ENCODE results near the gene CTNND2.

CTNND2 gene

GRCh38 chr5:11602298-11602697 is 301.9 kb downstream of the CTNND2 start:
- DNase-seq (ENCODE audit: low read depth in 4 of 4, low spot score in 1 of 4) = no peak

GRCh38 chr5:11599499-11599898 is 304.7 kb downstream of the CTNND2 start:
- no peak for DNase-seq (ENCODE audit: low read depth in 4 of 4, low spot score in 1 of 4)

GRCh38 chr5:11596657-11597071 is 307.6 kb downstream of the CTNND2 start:
- no peak for DNase-seq (ENCODE audit: low read depth in 4 of 4, low spot score in 1 of 4)

GRCh38 chr5:11596185-11596584 is 308.1 kb downstream of the CTNND2 start:
- DNase-seq (ENCODE audit: low read depth in 4 of 4, low spot score in 1 of 4) = no peak

- no peak for DNase-seq (ENCODE audit: low read depth in 4 of 4, low spot score in 1 of 4)
Observed at GRCh38 chr5:11595045-11595444, 309.2 kb downstream of the CTNND2 start.

- no peak for DNase-seq (ENCODE audit: low read depth in 4 of 4, low spot score in 1 of 4)
Observed at GRCh38 chr5:11594021-11594420, 310.2 kb downstream of the CTNND2 start.

- no peak for DNase-seq (ENCODE audit: low read depth in 4 of 4, low spot score in 1 of 4)
Observed at GRCh38 chr5:11590475-11590874, 313.8 kb downstream of the CTNND2 start.

- no peak for DNase-seq (ENCODE audit: low read depth in 4 of 4, low spot score in 1 of 4)
Observed at GRCh38 chr5:11588803-11589202, 315.4 kb downstream of the CTNND2 start.

GRCh38 chr5:11584017-11584416 is 320.2 kb downstream of the CTNND2 start:
- DNase-seq (ENCODE audit: low read depth in 4 of 4, low spot score in 1 of 4) = no peak

GRCh38 chr5:11579351-11579750 is 324.9 kb downstream of the CTNND2 start:
- DNase-seq (ENCODE audit: low read depth in 4 of 4, low spot score in 1 of 4) = no peak

GRCh38 chr5:11574787-11575186 is 329.5 kb downstream of the CTNND2 start:
- DNase-seq (ENCODE audit: low read depth in 4 of 4, low spot score in 1 of 4) = no peak

GRCh38 chr5:11573140-11573992 is 330.9 kb downstream of the CTNND2 start:
- DNase-seq (ENCODE audit: low read depth in 4 of 4, low spot score in 1 of 4) = no peak

- DNase-seq (ENCODE audit: low read depth in 4 of 4, low spot score in 1 of 4) = no peak
Observed at GRCh38 chr5:11564706-11565105, 339.5 kb downstream of the CTNND2 start.

GRCh38 chr5:11563822-11564221 is 340.4 kb downstream of the CTNND2 start:
- no peak for DNase-seq (ENCODE audit: low read depth in 4 of 4, low spot score in 1 of 4)

GRCh38 chr5:11560915-11561697 is 343.1 kb downstream of the CTNND2 start:
- no peak for DNase-seq (ENCODE audit: low read depth in 4 of 4, low spot score in 1 of 4)

GRCh38 chr5:11557063-11557462 is 347.2 kb downstream of the CTNND2 start:
- DNase-seq (ENCODE audit: low read depth in 4 of 4, low spot score in 1 of 4) = no peak

- DNase-seq (ENCODE audit: low read depth in 4 of 4, low spot score in 1 of 4) = no peak
Observed at GRCh38 chr5:11555171-11555570, 349.1 kb downstream of the CTNND2 start.

GRCh38 chr5:11547730-11548129 is 356.5 kb downstream of the CTNND2 start:
- no peak for DNase-seq (ENCODE audit: low read depth in 4 of 4, low spot score in 1 of 4)

GRCh38 chr5:11547140-11547539 is 357.1 kb downstream of the CTNND2 start:
- DNase-seq (ENCODE audit: low read depth in 4 of 4, low spot score in 1 of 4) = no peak

- DNase-seq (ENCODE audit: low read depth in 4 of 4, low spot score in 1 of 4) = no peak
Observed at GRCh38 chr5:11540112-11540511, 364.1 kb downstream of the CTNND2 start.

- DNase-seq (ENCODE audit: low read depth in 4 of 4, low spot score in 1 of 4) = no peak
Observed at GRCh38 chr5:11531811-11532555, 372.3 kb downstream of the CTNND2 start.

- no peak for DNase-seq (ENCODE audit: low read depth in 4 of 4, low spot score in 1 of 4)
Observed at GRCh38 chr5:11528720-11529119, 375.5 kb downstream of the CTNND2 start.
